Measurements from ENCODE around the gene LONRF2.
"Not testable (repeated sequence)": the region's sequence is repeated elsewhere in the genome, so short reads cannot be mapped to it uniquely, and the experiment has no call there.

Gene LONRF2

DNA sequence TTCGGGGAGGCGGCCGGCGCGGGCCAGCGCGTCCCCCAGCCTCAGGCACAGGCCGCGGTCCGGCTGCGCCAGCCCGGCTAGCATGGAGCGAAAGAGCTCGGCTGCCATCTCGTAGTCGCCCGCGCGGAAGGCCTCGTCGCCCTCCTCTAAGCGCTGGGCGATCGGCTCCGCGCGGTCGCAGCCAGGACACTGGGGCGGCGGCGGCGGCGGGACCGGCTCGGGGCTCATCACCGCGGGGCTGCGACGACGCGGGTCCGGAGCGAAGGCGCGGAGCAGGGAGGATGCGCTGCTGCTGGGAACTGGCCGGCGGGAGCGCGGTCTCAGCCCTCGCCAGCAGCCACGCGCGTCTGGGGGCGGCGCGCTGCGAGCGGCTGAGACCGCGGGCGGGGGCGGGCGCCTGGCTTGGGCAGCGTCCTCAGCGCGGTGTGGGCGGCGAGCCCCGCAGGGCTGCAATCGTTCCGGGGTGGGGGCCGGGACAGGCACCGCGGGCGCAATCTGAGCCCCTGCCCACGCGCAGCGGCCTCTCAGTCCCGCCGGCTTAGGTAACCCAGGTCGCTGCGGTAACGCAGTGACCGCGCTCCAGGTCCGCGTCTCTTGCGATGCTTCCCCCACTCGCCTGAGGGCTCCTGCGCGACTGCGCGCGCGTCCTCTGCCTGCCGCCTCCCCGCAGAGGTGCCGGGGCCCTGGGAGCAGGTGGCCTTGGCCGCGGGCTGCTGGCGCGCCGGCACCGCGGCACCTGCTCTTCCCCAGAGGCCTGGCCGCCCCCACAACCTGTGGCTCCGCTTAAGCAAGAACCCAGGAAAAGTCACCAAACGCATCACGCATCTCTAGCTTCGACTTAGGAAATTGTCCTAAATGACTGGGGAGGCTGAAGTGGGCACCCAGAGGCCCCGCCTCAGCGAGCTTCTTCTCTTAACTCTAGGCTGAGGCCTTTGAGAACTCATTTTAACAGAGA lies at the start of gene LONRF2:
LONRF2 (minus strand) TSS at position 636 of the 955 bp plus-strand sequence; CDS start at position 228, 408 bp downstream.
- no peak for DNase-seq

GRCh38 chr2:100367163-100367562 lies 44.9 kb upstream of the LONRF2 start:
- no peak for DNase-seq

GRCh38 chr2:100365434-100365833 lies 43.1 kb upstream of the LONRF2 start:
- DNase-seq: no peak

DNA sequence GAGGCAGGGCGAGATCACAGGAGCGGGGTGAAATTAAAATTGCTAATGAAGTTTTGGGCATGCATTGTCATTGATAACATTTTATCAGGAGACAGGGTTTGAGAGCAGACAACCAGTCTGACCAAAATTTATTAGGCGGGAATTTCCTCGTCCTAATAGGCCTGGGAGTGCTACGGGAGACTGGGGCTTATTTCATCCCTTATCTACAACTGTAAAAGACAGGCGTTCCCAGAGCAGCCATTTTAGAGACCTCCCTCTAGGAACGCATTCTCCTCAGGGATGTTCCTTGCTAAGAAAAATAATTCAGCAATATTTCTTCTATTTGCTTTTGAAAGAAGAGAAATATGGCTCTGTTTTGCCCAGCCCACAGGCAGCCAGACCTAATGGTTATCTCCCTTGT lies 40.0 kb upstream of the LONRF2 start:
- DNase-seq: not testable (repeated sequence)

GRCh38 chr2:100359576-100359975 lies 37.3 kb upstream of the LONRF2 start:
- no peak for DNase-seq

- no peak for DNase-seq
Measured at GRCh38 chr2:100358554-100358953, 36.3 kb upstream of the LONRF2 start.

DNA sequence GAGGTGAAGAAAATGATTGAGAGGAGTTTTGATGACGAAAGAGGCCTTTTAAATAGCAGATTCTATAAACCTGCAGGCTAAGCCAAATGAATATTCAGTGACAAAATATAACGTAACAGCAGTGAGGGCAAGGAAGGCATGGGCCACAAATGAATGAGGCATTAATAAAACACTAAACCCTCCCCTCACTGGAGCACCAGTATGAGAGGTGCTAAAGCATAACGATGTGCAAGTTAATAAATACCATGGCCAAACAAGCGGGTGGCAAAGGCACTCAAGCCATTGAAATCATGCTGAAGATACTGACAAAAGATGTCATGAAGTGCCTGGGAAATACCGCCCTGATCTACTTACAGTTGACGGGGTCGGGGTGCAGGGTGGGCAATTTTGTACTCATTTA lies 30.2 kb upstream of the LONRF2 start:
- DNase-seq: no peak

DNA sequence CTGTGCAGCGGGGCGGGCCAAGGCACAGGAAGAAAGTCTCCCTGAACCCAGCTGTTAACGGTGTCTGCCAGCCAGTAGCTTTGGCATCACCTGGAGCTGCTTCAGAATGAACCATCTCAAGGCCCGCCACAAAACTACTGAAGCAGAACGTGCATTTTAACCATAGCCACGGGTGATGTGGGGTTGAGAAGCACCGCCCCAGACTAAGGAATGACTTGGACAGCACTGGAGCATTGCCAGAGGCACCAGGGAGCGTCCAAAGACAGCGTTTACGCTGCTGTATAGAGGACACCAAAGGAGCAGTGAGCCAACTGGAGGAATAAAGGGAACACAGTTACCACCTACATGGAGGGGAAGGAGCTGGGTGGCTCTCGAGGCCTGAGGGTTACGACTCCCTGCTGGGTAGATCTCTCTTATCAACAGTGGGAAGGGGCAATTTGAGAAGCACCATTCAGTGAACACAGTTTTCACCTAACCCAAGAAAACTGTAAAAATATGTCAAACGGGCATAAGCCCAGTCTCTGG lies 28.4 kb upstream of the LONRF2 start:
- DNase-seq: no peak

GRCh38 chr2:100345144-100345543 lies 22.8 kb upstream of the LONRF2 start:
- not testable (repeated sequence) for DNase-seq

DNA sequence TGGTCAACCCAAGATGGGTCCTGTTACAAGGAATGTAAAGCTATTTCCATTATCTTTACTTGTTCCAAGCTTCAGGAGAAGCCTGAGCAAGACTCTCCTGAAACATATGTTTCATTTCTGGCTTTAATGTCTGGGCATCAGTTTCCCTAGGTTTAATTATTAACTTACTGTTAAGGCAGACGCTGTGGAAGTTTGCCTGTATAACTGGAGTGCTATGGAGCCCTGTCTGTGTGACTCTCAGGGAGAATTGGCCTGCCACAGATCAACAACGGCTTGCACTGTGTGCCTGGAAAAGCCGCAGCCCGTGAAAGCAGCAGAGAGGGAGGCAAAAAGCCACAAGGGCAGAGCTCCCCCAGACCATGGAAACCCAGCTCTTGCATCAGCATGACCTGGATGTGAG lies 22.1 kb upstream of the LONRF2 start:
- DNase-seq: no peak

GRCh38 chr2:100342466-100342865 lies 20.2 kb upstream of the LONRF2 start:
- DNase-seq: not testable (repeated sequence)

DNA sequence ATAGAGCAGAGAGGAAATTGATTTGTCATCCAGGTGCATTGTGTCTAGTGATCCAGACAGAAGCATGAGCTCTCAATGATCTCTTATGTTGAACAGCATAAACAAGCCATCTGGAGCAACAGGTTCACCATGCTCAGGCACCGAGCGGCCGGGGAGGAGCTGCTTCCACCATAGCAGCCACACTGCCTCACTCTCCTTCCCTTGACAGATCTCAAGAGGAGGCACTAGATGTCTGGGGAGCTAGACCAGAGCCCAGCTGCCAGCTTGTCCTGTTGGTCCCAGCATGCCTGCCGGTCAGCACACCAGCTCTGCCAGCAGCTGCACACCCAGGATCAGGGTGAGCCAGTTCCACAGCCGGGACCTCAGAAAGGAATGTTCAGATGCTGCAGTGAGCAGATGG lies 17.5 kb upstream of the LONRF2 start:
- DNase-seq: no peak

GRCh38 chr2:100334929-100335328 lies 12.6 kb upstream of the LONRF2 start:
- DNase-seq: no peak

DNA sequence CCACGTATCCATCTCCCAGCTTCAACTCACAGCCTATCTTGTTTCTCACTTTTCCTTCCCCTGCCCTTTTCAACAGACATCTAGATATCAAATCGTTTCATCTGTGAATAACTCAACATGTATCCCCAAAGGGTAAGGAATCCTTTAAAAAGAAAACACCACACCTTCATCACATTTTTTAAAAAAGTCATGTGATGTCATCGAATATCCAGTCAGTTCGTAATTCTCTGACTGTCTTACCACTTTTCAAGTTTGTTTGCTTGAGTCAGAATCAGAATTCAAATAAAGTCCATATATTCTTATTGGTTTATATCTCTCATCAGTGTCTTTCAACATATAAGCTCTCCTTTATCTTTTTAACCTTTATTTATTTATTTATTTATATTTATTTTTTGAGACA lies 5.4 kb upstream of the LONRF2 start:
- DNase-seq: no peak

DNA sequence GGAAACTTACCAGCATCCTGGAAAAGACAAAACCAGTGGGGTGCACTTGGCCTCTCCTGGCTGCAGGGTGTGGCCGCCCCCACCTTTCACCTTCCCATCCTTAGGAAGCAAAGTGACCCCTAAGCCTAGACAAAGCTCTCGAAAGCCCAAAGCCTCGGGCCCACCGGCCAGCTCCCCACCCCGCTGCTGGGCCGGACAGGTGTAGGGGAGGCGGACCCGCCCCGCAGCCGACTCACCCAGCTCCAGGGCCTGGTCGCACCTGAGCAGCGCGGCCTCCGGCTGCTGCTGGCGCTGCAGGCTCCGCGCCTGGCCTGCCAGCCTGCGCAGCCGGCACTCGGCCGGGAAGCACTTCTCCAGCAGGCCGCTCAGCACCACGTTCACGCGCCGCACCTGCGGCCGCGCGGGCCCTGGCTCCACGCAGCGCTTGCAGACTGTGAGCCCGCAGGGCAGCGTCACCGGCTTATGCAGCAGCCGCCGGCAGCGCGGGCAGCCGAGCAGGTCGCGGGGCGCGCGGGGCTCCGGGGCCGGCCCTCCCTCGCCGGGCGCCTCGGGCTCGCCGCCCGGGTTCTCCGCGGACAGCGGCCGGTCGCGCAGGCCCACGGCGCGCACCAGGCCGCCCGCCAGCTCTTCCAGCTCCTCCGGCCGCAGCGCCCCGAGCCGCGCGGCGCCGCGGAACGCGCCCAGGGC lies 979 bp downstream of the LONRF2 start:
- no peak for DNase-seq

DNA sequence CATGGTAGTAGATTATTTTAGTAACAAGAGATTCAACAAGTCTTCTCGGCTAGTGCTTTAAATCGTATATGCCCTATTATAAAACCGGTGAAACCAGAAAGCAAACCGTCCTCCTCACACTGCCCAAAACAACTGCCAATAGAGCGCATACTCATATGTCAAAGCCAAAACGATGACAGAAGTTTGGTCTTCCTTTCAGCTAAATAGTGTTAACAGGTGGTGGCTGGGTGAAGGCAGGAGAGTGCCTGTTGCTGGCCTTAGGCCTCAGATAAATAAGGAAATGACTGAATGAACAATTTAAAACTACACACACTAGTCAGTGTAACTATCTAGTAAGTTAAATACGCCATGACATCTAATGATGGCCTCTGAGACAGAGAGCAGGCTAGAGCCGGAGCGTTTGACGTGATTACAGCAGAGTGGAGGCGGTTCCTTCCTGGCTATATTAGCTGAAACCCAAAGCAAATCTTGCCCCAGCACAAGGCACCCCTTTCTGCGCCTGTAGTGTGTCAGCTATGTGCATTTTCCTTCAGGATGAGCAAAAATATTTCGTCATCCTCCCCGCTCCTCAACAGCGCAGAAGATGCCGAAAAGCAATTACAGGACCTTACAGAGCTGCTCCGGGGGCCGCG lies 1.6 kb downstream of the LONRF2 start:
- no peak for DNase-seq

- no peak for DNase-seq
Measured at GRCh38 chr2:100317634-100318033, 4.7 kb downstream of the LONRF2 start.

- no peak for DNase-seq
Measured at GRCh38 chr2:100309973-100310719, 12.2 kb downstream of the LONRF2 start.

GRCh38 chr2:100309311-100309710 lies 13.0 kb downstream of the LONRF2 start:
- DNase-seq: no peak

- no peak for DNase-seq
Measured at GRCh38 chr2:100303744-100304143, 18.6 kb downstream of the LONRF2 start.

GRCh38 chr2:100302585-100302892 lies 19.8 kb downstream of the LONRF2 start:
- DNase-seq: no peak

DNA sequence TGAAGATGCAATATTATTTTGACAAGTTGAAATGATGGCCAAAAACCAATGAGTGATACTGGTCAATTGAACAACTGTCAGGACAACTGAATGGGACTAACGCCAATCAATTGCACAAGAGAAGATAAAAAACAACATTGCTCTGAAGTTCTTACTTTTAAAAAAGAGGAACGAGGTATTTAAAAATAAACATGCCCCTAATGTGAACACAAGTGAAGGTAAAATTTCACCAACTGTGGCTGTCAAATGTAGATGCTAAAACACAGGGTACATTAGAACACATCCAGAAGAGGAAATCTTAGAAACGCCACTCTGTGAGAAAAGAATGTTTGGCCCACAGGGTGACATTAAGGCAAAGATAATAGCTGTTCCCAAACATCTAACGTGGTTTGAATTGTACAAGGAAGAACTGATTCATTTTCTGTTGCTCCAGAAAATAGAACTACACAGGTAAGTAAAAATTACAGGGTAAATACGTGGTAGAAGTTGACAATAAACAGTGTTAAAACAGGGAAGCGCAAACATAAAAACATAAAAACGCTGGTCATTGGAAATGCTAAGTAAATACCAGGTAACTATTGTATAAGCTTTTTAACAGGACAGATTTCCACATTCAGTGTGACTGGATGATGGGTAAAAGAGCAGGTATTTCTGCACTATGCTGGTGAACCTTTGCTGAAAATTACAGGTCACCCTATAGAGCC lies 20.3 kb downstream of the LONRF2 start:
- DNase-seq: no peak
